ENCODE results near the gene VAMP1.

VAMP1 gene

DNA sequence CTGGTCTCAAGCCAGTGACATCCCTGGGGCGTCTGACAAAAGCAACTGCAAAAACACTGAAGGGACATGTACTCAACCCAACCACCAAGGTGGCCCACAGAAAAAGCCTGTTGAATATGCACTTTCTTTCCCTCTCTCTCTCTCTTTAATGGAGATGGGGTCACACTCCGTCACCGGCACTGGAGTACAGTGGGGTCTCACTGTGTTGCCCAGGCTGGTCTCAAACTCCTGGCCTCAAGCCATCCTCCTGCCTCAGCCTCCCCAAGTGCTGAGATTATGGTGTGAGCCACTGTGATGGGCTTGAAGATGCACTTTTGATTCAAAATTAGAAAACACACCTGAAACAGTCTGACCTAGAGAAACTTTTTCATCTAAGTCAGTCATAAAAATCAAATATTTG, 32.9 kb downstream of the VAMP1 start:
- POLR2A ChIA-PET: no interaction called here
- DNase-seq (ENCODE audit: extremely low spot score): no peak
- TF ChIP-seq, protein P1, sequence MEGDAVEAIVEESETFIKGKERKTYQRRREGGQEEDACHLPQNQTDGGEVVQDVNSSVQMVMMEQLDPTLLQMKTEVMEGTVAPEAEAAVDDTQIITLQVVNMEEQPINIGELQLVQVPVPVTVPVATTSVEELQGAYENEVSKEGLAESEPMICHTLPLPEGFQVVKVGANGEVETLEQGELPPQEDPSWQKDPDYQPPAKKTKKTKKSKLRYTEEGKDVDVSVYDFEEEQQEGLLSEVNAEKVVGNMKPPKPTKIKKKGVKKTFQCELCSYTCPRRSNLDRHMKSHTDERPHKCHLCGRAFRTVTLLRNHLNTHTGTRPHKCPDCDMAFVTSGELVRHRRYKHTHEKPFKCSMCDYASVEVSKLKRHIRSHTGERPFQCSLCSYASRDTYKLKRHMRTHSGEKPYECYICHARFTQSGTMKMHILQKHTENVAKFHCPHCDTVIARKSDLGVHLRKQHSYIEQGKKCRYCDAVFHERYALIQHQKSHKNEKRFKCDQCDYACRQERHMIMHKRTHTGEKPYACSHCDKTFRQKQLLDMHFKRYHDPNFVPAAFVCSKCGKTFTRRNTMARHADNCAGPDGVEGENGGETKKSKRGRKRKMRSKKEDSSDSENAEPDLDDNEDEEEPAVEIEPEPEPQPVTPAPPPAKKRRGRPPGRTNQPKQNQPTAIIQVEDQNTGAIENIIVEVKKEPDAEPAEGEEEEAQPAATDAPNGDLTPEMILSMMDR (IDR thresholded peaks at IDR 0.05; ENCODE audit: control extremely low read depth, extremely low read depth, low read depth, missing control alignments): no peak
- CTCF ChIA-PET: interaction anchor here (1.1 to 4.2 kb wide), 4 partner anchors 15 to 100 kb away, joined by 3 to 28 read pairs (median 4); no protein-coding TSS in a partner anchor

DNA sequence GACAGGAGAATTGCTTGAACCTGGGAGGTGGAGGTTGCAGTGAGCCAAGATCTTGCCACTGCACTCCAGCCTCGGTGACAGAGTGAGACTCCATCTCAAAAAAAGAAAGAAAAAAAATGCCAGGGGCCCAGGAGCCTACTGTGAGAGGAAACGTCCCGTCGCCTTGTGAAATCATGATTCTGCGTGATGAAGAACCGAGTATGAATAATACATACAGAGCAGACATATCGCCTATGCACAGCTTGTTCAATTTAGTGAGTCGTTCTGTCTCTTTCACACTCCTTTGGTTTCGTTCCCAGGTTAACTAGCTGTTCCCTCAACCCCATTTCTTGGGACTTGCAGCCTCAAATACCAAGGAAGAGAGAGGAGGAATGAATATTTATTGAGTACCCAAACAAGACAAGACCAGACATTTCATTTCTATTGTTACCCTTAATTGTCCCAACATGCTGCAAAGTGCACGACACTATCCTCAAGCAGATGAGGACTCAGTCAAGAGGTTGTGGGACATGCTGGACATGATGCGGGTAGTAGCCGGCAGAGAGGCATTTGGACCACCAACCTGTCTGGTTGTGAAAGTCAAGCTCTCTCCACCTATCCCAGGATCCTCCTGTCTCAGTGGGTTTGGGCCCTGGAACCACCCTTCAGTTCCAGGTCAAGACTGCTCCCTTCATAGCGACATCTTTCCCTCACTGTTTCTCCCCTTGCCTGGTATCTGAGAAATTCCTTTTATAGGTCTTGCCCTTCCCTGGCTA, 34.3 kb downstream of the VAMP1 start:
- DNase-seq (ENCODE audit: extremely low spot score): no peak
- ChIA-PET CTCF (interaction anchor here (1.0 to 1.5 kb wide), 5 partner anchors 9 to 29 kb away, joined by 3 to 7 read pairs (median 4); partner anchors contain the start of gene CD27), POLR2A (no interaction called here)
- TF ChIP-seq, protein P1 (IDR thresholded peaks at IDR 0.05; ENCODE audit: control extremely low read depth, extremely low read depth, low read depth, missing control alignments): no peak

DNA sequence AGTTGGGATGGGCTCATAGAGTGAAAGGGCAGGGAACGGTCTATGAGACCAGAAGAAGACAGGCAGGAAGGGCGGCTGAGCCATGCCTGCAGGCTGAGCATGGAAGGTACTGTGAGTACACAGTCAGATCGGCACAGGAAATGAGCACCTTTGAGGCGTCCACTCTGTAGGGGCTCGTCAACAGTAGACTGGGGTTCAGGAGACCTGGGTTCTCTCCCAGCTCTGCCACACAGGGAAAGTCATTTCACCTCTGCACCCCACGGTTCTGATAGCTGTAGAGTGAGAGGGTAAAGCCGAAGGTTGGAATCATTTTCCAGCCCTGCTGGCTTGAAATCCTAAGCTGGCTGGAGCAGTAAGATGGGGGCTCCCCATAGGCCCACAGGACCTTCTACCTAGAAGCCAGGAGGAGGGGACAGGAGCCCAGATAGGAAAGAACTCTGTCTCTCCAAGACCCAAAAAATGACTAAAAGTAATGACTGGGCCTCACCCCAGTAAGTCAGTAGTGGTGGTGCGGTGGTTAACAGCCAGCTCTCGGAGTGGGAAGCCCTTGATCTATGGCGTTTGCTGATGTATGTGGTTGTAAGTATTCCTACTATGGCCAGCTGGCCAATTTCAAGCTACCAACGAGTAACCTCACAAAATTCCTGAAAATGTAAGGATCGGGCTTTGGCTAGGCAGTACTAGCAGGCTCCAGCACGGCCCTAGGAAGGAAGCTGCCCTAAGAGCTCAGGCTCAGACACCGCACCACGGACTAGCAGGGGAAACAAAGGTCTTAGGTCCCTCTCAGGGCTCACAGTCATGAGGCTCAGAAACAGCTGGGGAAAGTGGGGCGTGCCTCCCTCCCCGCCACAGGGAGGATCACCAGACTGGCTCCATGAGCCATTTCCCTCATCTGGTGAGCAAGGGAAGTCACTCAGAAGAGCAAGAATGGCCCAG, 36.0 kb downstream of the VAMP1 start:
- ChIA-PET POLR2A (interaction anchor here (0.6 to 1.6 kb wide), 6 partner anchors 13 to 104 kb away, joined by 3 to 4 read pairs (median 4); partner anchors contain the start of genes TAPBPL and VAMP1), CTCF (interaction anchor here (0.8 to 3.8 kb wide), 10 partner anchors 10 to 120 kb away, joined by 3 to 22 read pairs (median 6); partner anchors contain the start of gene CD27)
- TF ChIP-seq, protein P1 (IDR thresholded peaks at IDR 0.05; ENCODE audit: control extremely low read depth, extremely low read depth, low read depth, missing control alignments): no peak
- no peak for DNase-seq (ENCODE audit: extremely low spot score)

DNA sequence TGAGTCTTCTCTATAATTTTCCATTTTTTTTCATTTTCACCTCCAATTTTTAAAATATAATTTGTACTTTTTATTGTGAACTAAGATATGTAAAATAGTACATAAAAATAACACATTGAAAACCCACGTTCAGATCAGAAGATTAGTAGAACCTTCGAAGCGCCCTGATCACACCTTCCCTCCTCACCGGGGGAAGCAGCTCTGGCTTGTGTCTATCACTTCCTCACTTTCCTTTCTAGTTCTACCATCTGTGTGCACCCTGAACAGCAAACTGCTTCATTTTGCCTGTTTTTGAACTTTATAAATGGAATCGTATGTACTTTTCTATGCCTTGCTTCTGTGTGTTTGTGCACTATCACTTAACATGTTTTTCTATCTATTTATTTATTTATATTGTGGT, 37.5 kb downstream of the VAMP1 start:
- DNase-seq (ENCODE audit: extremely low spot score): no peak
- ChIA-PET POLR2A (interaction anchor here (0.6 to 1.6 kb wide), 3 partner anchors 11 to 37 kb away, joined by 3 to 7 read pairs (median 3); partner anchors contain the start of gene VAMP1), CTCF (interaction anchor here (1.4 to 3.8 kb wide), 4 partner anchors 9 to 32 kb away, joined by 5 to 22 read pairs (median 8); partner anchors contain the start of gene CD27)
- TF ChIP-seq, protein P1 (IDR thresholded peaks at IDR 0.05; ENCODE audit: control extremely low read depth, extremely low read depth, low read depth, missing control alignments): no peak

DNA sequence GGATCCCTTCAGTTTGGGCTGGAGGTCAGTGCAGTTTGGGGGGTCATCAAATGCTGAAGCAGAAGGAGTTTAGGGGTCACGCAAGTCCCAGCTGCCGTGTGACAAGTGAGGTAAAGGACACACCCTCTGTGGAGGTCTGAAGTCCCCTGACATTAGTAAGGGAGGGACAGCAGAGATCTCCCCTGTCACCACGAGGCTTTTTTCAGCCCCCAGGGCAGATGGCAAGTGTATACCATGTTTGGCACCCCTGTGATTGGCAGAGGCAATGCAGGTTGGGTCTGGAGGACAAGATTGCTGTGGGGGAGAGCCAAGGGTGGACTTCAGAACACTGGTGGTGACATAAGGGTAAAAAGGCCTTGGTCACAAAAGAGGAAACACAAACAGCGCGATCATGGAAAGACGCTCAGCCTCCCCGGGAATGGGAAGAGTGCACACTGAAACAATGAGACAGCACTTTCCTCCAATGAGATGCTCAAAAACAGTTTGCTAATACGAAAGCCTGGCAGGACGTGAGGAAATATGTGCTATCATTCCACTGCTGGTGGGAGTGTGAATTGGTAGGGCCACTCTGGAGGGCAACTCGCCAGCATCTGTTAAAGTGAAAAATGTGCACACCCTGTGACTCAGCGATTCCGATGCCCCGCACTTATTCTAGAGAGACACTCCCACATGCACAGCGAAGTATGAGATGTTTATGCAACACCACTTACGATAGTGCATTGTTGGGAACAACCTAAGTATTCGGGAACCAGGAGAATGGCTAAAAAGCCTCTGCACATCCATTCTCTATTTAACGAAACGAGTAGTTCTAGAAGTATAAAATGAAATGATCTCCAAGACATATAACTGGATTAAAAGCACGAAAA, 40.1 kb downstream of the VAMP1 start:
- DNase-seq (ENCODE audit: extremely low spot score): no peak
- ChIA-PET POLR2A (no interaction called here), CTCF (no interaction called here)
- TF ChIP-seq, protein P1 (IDR thresholded peaks at IDR 0.05; ENCODE audit: control extremely low read depth, extremely low read depth, low read depth, missing control alignments): no peak

All from GM10248 (cell line).